ENCODE measurements around the gene NCAN. TPM values are rescaled to one million over a fixed set of nuclear protein-coding genes. Genes with fewer than 3 reads are reported as not detected.
"Not testable (repeated sequence)": the region's sequence is repeated elsewhere in the genome, so short reads cannot be mapped to it uniquely, and the experiment has no call there.

The NCAN gene
- total RNA-seq, result not detected in 2 replicates

GRCh38 chr19:19211499-19212420, at the start of gene NCAN:
Gene NCAN (plus strand): TSS chr19:19211958. CDS start chr19:19216954, 4,996 bp downstream.
- no peak for DNase-seq (ENCODE audit: low read depth in 2 of 2)

- no peak for DNase-seq (ENCODE audit: low read depth in 2 of 2)
Observed at GRCh38 chr19:19162495-19162894, 49.3 kb upstream of the NCAN start.

DNA sequence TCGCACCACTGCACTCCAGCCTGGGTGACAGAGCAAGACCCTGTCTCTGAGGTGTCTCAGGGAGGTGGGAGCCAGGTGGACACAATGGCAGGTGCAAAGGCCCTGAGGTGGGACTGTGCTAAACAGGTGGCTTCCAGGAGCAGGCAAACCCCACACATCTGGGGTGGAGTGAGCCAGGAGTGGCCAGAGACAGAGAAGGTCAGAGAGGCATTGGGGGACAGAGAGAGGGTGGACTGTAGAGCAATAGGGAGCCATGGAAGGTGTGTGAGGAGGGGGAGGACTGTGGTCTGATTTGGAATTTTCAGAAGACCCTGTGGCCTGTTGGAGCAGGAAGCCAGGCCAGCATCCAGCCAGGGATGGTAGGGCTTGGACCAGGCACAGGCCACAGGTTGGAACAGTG, 46.4 kb upstream of the NCAN start:
- DNase-seq (ENCODE audit: low read depth in 2 of 2), result no peak

DNA sequence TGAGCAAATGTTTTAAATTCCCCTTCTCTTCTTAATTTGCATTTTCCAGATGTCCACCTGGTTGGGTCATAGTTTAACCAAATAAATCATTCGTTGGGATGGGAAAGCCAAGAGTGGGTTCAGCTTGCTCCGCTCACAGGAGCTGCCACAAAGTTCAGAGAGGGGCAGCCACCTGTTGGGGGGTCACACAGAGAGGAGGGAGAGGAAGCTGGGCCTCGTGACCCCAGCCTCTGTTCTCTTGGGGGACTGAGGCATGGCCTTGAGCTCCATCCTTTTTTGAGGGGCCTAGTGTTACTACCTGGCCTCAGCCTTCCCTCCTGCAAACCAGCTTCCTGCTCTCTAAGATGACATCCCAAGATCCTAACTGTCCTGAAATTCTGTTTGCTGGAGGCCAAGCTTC, 44.1 kb upstream of the NCAN start:
- no peak for DNase-seq (ENCODE audit: low read depth in 2 of 2)

DNA sequence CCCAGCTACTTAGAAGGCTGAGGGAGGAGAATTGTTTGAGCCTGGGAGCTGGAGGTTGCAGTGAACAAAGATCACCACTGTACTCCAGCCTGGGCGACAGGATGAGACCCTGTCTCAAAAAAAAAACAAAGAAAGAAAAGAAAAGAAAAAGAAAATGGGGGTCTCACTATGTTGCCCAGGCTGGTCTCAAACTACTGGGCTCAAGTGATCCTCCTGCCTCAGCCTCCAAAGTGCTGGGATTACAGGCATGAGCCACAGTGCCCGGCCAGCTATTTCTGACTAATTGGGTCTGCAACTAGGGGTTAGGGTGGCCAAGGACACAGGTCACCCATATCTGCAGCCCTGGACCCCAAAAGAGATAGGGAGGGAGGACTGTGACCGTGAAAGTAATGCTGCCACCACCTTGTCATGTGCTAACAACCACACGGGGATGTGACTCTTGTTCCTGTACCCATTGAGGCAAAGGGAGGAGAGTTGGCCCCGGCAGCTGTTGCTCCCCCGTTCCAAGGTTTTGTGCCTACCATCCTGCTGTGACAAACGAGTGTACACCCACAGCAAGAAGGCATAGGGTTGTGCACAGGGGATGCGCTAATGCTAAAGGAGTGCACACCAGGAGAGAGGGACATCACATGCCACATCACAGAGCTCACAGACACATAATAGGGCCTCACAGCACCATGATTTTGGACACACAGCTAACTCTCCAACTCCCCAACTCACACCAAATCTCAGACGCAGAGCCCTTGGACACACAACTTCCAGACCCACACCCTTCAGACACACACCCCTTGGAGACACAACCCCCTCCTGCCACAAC, 42.3 kb upstream of the NCAN start:
- no peak for DNase-seq (ENCODE audit: low read depth in 2 of 2)

DNA sequence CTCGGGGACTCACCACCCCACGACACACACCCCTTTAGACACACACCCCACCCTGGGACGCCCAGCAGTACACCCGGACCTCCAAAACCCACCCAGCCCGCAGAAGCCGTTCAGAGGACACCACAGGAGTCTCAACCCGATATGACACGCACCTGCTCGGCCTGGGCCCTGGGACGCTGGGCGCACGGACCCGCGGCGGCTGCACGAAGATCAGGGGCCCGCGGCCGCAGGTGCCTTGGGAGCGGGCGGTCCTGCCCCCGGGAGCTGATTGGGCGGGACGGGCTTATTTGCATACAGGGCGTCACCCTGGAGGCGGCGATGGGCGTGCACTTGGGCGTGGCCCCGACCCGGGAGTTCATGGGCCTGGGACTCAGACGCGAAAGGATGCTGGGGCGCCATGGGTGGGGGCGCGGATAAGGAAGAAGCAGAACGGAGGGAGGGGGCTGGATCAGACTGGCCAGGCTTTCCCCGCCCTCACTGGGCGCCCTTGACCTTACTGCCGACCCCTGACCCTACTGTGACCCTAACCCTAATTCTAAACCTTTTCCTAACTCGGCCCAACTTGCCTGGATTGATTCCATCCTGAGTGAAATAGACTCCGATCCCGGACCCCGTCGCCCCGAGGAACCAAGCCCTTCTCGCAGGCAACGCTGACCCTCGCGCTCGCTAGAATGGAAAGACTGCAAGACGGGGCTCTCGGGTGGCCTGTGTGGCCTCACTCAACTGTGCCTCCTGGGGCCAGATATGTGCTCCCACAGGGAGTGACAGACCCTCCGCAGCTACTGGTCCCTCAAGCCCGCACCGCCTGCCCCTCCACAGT, 41.5 kb upstream of the NCAN start, which contains the start of gene MEF2B:
MEF2B (minus strand) TSS at position 211 of the 820 bp plus-strand sequence. CDS start 19,528 bp downstream, outside the sequence.
- DNase-seq (ENCODE audit: low read depth in 2 of 2), result peak; percentile 61 to 75

DNA sequence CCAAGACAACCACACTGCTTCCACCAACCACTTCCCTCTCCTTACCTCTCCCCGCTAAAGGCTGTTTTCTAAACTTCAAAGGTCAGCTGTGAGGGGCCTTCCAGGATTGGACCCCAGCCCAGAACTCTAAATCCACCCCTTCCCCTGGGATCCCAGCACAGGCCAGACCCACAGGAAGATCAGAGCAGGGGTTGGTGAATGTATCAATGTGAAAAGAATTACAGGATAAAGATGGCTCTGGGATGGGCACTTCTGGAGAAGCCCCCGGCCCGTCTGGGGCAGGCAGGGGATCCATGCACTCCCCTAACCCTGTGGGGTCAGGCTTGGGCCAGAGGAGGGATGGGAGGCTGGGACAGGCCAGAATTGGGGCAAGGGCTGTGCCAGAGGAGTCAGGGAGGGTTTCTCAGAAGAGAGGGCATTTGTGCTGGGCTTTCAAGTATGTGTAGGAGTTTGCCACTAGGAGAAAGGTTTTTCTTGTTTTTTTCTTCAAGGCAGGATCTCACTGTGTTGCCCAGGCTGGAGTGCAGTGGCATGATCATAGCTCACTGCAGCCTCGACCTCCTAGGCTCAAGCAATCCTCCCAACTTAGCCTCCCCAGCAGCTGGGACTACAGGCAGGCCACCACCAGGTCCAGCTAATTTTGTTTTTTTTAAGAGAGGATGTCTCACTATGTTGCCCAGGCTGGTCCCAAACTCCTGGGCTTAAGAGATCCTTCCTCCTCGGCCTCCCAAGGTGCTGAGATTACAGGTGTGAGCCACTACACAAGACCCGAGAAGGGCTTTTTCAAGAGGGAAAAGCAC, 40.7 kb upstream of the NCAN start:
- no peak for DNase-seq (ENCODE audit: low read depth in 2 of 2)

DNA sequence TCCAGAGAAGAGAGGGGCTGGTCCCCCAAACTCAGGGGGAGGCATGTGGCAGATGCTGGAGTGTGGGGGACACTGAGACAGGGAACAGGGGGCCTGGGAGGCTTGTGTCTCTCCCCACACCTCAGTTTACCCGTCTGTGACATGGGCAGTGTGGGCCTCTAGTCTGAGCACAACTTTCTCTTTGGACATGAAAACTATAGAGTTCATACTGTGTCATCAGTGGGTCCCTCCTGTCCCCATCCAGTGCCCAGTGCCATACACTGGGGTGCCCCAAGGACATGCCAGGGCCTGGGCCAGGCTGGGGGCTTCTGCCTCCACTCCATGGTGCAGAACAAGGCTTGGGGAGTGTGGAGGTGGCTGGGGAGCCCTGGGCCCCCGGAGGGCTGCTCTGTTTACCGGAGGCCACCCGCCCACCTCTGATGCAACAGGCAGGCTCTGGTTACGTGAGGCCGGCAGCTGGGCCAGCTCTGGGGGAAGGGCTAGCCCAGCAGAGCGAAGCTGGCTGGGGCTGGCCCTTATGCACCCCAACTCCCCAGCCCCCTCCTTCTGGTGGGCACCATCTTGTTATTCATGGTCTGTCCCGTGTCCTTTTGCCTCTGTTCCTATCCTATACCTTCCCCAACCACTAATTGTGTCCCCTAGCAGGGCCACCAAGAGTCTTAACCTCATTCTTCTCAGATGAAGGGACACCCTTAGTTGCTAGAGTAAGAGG, 39.8 kb upstream of the NCAN start:
- DNase-seq (ENCODE audit: low read depth in 2 of 2), result no peak

DNA sequence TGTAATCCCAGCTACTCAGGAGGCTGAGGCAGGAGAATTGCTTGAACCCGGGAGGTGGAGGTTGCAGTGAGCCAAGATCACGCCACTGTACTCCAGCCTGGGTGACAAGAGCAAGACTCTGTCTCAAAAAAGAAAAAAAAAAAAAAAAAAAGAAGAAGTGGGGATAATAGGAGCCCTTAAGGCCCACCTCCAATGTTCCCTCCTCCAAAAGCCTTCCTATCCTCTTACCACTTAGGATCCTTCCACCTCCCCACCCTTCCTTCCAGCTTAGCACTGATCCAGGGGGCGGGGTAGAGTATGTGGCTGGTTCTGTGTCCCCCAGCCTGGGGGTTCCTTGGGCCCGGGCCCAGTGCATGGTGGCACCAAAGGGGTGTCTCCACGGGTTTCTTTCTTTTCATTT, 38.5 kb upstream of the NCAN start:
- not testable (repeated sequence) for DNase-seq (ENCODE audit: low read depth in 2 of 2)

DNA sequence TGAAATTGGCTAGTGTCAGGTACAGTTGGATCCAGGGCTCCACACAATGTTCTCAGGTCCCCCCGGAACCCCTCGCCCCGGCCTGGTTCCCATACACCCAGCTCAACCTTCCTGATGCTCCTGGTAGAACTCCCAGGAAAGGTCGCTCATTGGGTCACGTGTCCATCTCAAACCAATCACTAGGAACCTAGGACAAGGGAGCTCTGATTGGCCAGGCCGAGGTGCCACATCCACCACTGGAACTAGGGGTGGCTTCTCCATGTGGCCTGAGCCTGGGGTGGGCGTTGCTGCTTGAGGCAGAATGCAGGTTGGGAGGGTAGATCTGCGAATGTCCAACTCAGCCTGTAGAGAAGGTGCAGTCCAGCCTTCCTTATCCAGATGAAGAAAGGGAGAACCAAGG, 34.8 kb upstream of the NCAN start:
- DNase-seq (ENCODE audit: low read depth in 2 of 2), result no peak

- DNase-seq (ENCODE audit: low read depth in 2 of 2), result peak in 1 of 2 donors; percentile 12
Observed at GRCh38 chr19:19179548-19180441, 32.0 kb upstream of the NCAN start.

DNA sequence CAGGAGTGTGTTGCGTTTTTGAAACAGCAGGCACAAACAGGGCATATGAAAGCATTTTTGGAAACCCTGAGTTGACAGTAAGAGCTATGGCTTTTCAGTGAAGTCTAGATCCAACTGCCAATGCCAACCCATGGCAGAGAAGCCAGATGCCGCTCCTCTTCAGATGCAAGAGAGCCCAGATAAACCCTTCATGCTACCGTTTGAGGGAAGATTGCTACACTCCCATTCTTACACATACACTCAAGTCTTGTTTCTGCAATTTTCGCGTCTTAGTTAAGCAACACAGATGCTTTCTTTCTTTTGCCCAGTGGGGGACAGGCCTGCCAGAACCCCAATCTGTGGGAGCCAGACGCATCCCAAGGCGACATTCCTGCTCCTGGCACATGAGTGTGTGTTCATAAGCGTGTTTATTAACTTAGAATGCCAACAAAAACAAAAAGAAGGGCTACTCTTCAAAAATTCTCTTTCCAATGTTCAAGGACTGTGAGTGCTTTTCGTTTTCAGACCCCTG, 30.2 kb upstream of the NCAN start:
- no peak for DNase-seq (ENCODE audit: low read depth in 2 of 2)

DNA sequence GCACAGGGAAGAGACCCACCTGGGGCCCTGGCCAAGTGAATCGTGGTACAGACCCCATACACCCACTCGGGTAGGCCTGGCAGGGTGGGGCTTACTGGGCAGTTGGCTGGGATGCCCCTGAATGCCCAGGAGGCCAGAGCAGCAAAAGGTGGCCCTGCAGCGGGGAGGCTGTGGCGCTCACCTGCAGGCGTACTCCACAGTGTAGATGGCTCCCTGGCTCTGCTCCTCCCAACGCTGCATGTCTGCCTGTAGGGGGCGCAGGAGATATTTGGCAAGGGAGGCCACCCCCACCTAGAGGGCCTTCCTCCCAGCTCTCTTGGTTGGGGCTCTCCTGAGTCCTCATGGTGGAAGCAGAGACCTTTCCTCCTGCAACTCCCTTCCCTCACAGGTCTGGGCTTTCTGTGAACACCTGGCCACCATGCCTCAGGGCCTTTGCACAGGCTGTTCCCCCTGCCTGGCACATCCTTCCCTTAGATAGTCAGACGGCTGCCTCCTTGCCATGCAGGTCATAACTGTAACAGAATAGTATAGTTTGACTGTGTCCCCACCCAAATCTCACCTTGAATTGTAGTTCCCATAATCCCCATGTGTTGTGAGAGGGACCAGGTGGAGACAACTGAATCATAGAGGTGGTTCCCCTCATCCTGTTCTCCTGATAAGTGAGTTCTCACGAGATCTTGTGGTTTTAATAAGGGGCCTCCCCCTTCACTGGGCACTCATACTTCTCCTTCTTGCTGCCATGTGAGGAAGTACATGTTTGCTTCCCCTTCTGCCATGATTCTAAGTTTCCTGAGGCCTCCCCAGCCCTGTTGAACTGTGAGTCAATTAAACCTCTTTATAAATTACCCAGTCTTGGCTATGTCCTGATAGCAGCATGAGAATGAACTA, 25.7 kb upstream of the NCAN start:
- DNase-seq (ENCODE audit: low read depth in 2 of 2), result peak; percentile 56 to 70

GRCh38 chr19:19186742-19187141, 25.0 kb upstream of the NCAN start:
- DNase-seq (ENCODE audit: low read depth in 2 of 2), result no peak

DNA sequence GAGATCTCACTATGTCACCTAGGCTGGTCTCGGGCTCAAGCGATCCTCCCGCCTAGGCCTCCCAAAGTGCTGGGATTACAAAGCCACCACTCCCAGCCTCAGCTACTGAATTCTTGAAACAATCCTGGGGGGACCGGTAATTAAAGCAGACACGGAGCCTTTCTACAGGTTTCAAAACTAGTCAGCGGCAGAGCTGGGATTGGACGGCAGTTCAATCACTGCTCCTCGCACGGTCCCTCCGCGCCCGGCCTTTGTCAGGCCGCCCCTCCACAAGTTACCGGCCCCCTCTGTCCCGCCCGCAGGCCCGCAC, 20.0 kb upstream of the NCAN start:
- DNase-seq (ENCODE audit: low read depth in 2 of 2), result no peak

DNA sequence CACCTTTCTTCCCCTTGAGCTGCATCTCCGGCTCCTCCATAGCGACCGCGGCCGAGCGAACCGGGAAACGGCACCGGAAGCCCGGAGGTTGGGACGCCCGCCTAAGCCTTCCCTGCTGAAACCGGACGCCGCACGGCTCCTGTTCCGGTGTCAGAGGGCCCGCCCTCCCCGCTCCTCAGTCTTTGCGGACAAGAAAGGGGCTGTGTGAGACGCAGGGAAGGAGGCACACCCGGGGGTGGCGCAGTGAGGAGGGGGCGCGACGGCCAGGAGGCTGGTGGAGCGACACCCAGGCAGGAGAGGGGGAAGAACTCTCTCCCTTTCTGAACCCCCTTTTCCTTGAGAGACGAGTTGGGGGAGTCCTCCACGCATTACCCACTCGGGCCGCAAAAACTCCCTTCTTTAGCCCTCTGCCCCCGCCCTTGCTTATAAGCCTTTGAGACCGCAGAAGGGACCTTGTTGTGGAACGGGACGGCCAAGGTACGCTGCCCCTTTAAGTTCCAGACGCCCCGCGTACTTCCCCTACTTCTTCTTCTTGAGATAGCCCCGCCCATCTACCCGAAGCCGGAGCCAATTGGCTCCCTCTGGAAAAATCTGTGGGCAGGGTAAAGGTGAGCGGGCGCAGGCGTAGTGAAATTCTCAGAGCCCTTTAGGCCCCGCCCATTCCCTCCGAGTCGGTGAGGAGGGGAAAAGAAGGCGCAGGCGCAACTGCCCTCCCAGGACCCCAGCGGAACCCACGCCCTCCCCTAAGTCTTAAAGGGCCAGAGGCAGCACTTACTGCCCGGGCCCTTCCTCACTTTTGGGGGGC, 19.5 kb upstream of the NCAN start, which contains the start of the genes BORCS8 and RFXANK:
BORCS8 (minus strand) TSS at position 75 of the 805 bp plus-strand sequence; CDS start at position 40, 35 bp downstream.
RFXANK (plus strand) TSS at position 181 of the 805 bp plus-strand sequence. CDS start 1,689 bp downstream, outside the sequence.
- DNase-seq (ENCODE audit: low read depth in 2 of 2), result peak; percentile 97 to 99

Data from lung microvascular endothelial cell (primary cell).